Rectal smooth muscle tissue (tissue), 1 donor: Measurements from ENCODE around the gene NPPC.

ENCODE experiments used
- H3K27ac ChIP-seq: one replicate; pipeline ENCODE4 v1.7.0; 2013; ENCODE audit warnings: low read depth, low read length, inconsistent platforms
- H3K27me3 ChIP-seq: one replicate; pipeline ENCODE4 v1.7.0; 2013; ENCODE audit warnings: low read length; ENCODE audit not compliant: control insufficient read depth, insufficient read depth
- H3K36me3 ChIP-seq: one replicate; pipeline ENCODE4 v1.7.0; 2013; ENCODE audit warnings: low read length; ENCODE audit not compliant: control insufficient read depth, insufficient read depth
- H3K4me1 ChIP-seq: one replicate; pipeline ENCODE4 v1.7.0; 2013; ENCODE audit warnings: low read length; ENCODE audit not compliant: control insufficient read depth, insufficient read depth
- H3K4me3 ChIP-seq: one replicate; pipeline ENCODE4 v1.7.0; 2013; ENCODE audit warnings: low read length
- H3K9ac ChIP-seq: one replicate; pipeline ENCODE4 v1.7.0; 2013; ENCODE audit warnings: low read length

The NPPC gene

DNA sequence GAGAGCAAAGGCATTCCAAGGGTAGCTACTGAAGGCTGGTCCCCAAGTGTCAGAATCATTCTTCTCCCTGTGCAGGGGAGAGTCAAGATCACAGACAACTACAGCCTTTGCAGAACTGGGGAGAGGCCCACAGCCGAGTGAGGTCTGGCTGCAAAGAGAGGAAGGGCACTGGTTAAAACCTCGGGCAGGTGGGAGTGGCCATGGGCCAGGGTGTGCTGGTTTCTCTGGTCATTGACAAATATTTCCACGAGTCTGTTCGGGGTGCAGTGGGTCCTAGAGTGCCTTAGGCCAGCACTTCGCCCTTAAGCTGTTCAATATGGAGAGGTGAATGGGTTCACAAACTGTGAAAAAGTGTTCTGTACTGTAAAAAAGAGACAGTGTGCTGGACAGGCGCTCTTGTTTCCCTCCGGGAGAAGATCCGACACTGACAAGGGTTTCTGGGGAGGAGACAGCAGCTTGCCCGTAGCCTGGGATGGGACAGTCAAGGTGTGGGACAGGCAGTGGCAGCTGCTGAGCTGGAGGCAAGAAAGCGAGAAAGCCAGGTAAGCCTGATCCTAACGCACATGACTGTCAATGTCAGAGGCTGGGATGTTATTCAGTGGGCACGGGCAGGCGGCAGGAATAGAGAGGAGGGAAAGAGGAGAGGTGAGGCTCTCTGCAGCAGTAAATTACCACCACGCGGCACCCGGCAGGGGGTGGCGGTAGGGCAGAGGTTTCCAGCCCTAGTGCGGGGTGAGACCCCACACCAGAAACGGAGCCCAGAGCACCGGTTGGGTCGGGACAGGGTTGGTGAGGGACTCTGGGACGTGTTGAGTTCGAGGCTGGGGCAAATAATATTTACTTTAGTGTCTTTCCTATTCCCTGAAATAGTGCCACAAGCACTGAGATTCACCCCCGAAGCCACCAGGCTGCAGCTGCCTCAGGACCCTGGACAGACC is 2.0 kb downstream of the NPPC start:
- H3K9ac ChIP-seq: no peak overlapping the region
- no peak overlapping the region for H3K27ac ChIP-seq
- H3K36me3 ChIP-seq: no peaks in the 10 kb centered on the region
- peaks cover 24% of the 10 kb centered on the region for H3K27me3 ChIP-seq
- H3K4me1 ChIP-seq: no peaks in the 10 kb centered on the region
- H3K4me3 ChIP-seq: no peak overlapping the region

DNA sequence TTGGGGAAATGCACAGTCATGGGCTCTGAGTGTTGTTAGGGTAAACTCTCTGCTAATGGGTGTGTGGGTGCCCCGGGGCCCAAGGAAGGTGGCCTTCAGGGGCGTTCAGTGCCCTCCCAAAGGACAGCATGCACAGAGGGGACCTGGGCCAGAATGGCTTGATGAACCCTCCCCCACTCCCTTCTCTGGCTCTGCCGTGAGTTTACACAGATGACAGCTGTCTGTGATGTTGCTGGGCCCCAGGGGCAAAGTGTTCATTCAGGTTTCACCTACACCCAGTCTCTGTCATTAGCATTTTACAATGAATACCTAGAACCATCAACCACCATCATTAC is 3.2 kb downstream of the NPPC start:
- H3K9ac ChIP-seq: no peak overlapping the region
- H3K27ac ChIP-seq: no peak overlapping the region
- H3K27me3 ChIP-seq: peaks cover 24% of the 10 kb centered on the region
- H3K36me3 ChIP-seq: no peaks in the 10 kb centered on the region
- H3K4me1 ChIP-seq: no peaks in the 10 kb centered on the region
- no peak overlapping the region for H3K4me3 ChIP-seq

DNA sequence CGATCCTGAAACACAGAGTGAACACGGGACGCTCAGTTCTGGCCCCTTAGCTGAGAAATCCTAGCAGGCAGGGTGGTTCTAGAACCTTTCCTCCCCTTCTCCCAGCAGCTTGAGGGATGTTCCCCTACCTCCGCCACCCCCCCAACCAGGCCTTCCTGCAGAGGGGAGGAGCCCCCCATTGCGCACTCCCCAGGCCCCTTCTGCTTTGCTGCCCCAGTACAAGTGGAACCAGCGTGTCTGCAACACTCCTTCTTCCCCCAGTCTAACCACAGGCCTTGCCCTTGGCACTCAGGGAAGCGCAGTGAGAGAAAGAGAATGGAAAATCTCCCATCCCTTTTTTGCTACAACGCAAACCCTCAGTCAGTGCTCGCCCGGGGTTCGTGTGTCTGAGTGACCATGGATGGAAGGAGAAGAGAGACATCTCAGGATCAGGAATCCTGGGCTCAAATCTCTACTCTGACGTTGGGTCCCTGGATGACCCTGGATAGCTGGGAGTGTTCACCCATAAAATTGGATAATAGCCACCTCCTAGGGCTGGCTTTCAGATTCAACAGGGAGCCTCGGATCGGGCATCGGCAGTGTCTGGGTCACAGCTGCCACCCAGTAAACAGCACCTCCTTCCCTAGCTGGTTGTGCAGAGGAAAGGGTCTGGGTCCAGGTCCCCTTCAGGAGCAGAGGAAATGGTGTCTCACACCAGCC is 3.7 kb downstream of the NPPC start:
- no peak overlapping the region for H3K27ac ChIP-seq
- no peak overlapping the region for H3K4me3 ChIP-seq
- peaks cover 22% of the 10 kb centered on the region for H3K27me3 ChIP-seq
- no peak overlapping the region for H3K9ac ChIP-seq
- no peaks in the 10 kb centered on the region for H3K36me3 ChIP-seq
- H3K4me1 ChIP-seq: no peaks in the 10 kb centered on the region

DNA sequence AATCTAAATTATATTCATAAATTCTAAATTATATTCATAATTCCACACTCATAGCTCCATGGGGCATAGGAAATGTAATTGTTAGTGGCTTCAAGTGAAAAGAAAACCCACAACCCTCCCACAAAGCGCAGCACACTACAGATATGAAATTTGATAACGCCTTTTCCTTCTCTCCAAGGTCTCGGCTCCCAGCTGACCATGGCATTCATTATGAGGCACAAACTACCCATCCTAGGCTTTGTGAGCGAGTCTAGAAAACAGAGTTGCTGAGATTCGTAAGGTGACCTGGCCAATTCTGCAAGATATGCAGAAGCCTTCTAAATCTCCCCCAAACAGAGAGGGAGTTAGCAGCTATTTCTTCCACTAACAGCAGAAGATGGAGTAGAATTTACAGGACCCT is 5.4 kb downstream of the NPPC start:
- no peak overlapping the region for H3K9ac ChIP-seq
- no peak overlapping the region for H3K27ac ChIP-seq
- no peaks in the 10 kb centered on the region for H3K4me1 ChIP-seq
- no peaks in the 10 kb centered on the region for H3K36me3 ChIP-seq
- H3K4me3 ChIP-seq: no peak overlapping the region
- peaks cover 9% of the 10 kb centered on the region for H3K27me3 ChIP-seq

DNA sequence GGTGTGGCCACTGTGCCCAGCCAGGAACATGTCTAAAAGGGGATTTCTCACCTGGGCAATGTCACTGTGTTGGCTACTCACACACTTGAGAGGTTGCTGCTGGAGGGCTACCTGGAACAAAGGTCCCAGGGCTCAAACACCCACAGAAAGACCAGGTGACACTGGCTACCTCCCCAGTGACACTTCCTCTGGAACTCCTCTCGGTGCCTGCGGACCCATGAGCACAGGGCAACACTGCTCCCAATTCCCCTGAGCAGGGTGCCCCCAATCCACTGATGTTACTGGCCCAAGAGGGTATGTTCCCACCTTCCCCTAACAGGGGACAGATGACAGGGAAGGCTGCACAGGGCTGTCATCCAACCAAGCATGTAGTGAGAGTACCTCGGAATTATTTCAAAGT is 5.8 kb downstream of the NPPC start:
- Histone ChIP-seq H3K27ac (no peak overlapping the region), H3K27me3 (peaks cover 7% of the 10 kb centered on the region), H3K4me3 (no peak overlapping the region), H3K9ac (no peak overlapping the region), H3K4me1 (no peaks in the 10 kb centered on the region), H3K36me3 (no peaks in the 10 kb centered on the region)

DNA sequence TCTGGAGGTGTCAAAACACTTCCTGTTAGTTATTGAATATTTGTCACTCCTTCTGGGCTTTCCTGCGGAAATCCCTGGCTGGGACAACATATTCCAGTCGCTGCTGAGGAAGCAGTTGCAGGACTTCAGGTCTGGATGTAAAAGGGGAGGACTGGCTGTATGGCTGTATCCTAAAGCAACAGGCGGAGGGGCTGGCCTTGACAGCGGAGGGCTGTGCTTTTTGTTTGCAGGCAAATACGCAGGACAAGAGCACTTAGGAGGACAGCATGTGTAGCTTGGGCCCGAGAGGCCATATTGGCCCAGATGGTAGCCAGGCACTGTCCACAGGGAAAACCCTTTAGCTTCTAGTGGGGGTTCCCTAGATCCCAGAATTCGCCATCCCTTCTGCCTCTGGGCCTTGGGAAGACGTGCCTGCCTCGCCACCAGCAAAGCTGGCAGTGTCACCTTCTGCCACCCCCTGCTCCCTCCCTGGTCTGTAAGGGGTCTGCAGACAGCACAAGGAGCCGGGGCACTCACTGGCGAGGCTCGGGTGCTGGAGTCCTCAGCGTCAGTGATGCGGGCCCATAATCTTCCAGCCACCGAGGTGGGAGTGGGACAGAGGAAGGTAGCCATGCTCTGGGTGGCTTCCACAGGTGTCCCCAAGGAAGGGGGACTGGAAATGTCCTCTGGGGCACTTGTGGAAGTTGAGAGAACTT is 6.7 kb downstream of the NPPC start:
- Histone ChIP-seq H3K9ac (no peak overlapping the region), H3K4me1 (no peaks in the 10 kb centered on the region), H3K27me3 (peaks cover 3% of the 10 kb centered on the region), H3K4me3 (no peak overlapping the region), H3K36me3 (no peaks in the 10 kb centered on the region), H3K27ac (no peak overlapping the region)

DNA sequence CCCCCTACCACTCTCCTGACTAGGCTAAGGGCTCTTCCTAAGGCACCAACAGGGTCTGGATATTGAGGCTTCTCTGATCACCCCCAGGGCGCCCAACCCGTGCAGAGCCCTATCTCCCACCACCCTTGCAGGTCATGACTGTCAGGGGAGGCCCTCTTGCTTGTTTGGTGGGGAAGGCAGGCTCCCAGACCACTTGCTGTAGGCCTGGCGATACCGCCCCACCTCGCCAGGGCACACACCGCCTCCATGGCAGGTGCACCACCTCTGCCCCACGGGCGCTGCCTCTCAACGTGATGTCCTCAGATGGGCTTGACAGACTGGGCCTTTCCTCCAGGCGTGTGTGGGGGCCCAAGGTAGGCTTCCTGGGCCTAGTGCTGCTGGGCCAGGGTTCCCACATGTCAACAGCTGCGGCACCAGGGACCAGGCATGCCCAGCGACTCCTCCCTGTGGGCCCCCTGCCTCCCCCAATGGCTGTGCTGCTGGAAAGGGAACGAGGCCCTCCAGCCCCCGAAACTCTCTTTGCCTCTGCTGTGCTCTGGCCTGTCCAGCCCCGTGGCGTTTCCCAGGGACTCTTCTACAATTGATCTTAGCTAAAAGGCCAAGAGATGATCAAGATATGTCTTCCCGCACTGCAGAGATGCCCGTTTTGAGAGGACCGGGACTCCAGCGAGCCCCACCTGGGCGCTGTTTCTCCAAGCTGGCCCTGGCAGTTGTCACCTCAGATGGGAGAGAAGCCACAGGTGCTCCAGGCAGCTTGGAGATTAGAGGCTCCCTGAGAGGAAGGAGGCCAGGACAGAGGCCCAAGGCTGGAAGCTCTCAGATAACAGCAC is 7.5 kb downstream of the NPPC start:
- no peak overlapping the region for H3K4me3 ChIP-seq
- H3K27me3 ChIP-seq: peaks cover 3% of the 10 kb centered on the region
- no peaks in the 10 kb centered on the region for H3K4me1 ChIP-seq
- no peak overlapping the region for H3K27ac ChIP-seq
- H3K9ac ChIP-seq: no peak overlapping the region
- no peaks in the 10 kb centered on the region for H3K36me3 ChIP-seq

DNA sequence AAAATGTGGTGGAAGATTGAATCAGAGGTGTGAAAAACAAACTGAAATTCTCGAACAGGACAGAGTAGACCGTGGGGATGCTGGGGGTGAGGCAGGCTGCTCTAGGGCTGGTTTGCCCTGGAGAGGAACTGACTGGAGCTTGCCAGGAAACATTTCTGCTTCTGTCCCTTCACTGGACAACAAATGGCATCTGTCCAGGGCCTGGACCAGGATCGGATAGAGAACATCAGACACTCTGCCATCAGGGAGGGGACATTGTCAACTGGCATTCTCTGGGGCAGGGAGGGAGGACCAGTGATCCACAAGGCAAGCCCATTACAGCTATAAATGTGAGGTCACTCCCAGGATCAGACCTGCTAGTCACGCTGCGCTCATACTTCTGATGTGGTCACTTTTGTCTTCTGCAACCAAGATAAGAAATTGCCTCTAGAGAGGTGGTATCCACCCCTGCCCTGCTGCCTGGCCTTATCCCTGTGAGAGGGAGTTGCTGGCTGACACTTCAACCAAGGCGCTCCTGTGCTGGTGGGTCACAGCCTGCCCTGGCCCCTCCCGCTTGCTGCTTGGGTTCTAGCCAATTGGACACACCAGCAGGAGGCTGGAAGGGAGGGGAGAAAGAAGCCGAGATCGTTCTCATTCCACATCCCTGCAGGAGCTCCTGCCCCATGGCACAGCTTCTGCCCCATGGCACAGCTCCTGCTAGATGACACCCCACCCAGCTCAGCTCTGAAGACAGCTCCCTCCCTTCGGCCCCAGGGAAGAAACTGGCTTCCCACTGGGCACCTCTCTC is 8.7 kb downstream of the NPPC start:
- Histone ChIP-seq H3K4me3 (no peak overlapping the region), H3K27ac (no peak overlapping the region), H3K9ac (no peak overlapping the region), H3K36me3 (no peaks in the 10 kb centered on the region), H3K4me1 (no peaks in the 10 kb centered on the region), H3K27me3 (peaks cover 3% of the 10 kb centered on the region)

DNA sequence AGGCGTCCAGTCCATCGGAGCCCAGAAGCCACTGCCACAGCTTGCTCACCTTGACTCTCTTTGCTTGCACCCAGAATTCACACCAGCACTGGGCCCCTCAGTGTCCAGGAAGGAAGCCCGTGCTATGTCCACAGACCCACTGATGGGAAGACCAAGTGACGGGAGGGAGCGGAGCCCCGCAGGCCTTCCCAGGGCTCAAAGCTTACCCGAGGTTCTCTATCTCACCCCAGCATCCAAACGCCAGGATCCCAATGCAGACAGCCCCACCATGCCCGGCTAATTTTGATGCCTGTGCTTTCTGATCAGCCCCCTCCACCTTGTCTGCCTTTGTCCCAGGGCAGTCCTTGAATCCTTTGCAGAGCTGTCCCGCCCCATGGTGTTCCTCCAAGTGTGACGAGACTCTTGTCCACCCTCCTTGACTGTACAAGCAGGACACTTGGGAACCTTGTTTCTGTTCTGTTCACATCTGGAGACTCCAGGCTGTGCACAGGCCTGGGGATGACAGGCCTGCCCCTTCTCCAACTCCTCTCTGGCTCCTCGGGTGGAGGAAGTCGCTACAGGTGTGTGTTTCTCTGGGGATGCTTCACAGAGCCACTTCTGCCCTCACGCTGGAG is 12.0 kb downstream of the NPPC start:
- no peaks in the 10 kb centered on the region for H3K36me3 ChIP-seq
- no peak overlapping the region for H3K4me3 ChIP-seq
- no peak overlapping the region for H3K27ac ChIP-seq
- no peaks in the 10 kb centered on the region for H3K27me3 ChIP-seq
- no peaks in the 10 kb centered on the region for H3K4me1 ChIP-seq
- no peak overlapping the region for H3K9ac ChIP-seq

DNA sequence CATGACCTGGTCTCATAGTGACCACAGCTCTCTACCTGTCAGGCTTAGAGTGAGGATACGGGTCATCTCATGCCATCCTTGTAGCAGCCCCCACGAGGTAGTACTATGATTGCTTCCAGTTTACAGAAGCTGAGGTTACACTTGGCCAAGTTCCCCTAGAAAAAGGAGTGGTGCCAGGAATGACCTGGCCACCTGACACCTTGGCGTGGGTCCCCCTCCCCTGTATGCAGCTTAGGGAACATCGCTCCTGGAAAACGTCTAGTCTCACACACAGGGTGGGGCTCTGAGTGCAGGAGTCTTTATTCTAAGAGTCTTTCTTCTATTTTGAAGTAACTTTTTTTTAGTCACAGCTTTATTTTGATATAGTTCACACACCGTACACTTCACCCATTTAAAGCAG is 14.8 kb downstream of the NPPC start:
- Histone ChIP-seq H3K27me3 (no peaks in the 10 kb centered on the region), H3K27ac (no peak overlapping the region), H3K4me3 (no peak overlapping the region), H3K36me3 (no peaks in the 10 kb centered on the region), H3K4me1 (no peaks in the 10 kb centered on the region), H3K9ac (no peak overlapping the region)

DNA sequence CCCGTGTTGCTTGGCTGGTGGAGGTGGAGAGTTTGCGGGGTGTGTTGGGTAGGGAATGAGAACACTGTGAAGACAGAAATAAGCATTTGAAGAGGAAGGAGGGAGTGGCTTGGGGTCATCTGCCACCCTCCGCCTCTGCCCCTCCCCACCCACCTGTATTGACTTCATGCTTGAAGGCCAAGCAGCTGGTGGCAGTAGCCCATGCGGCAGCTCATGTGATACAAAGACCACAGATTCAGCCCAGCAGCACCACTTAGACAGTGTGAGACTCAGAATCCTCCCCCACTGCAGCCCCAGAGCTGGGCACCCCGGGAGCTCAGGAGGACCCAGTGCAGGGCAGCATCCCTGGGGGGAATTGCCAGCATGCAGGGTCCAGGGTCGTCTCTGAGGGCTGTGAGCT is 15.4 kb downstream of the NPPC start:
- no peak overlapping the region for H3K9ac ChIP-seq
- H3K4me1 ChIP-seq: no peaks in the 10 kb centered on the region
- H3K4me3 ChIP-seq: no peak overlapping the region
- no peaks in the 10 kb centered on the region for H3K27me3 ChIP-seq
- H3K27ac ChIP-seq: no peak overlapping the region
- no peaks in the 10 kb centered on the region for H3K36me3 ChIP-seq
